Measurements from ENCODE around the gene SYNM. TPM values are rescaled to one million over a fixed set of nuclear protein-coding genes. Genes with fewer than 3 reads are reported as not detected.

Gene SYNM
- total RNA-seq, 4 donors from 2014 or later: 26.7 to 61.2 (median 45.3) TPM

GRCh38 chr15:99146661-99147060, 41.8 kb downstream of the SYNM start:
- no peak for TF ChIP-seq CTCF (IDR thresholded peaks at IDR 0.05; ENCODE audit: low read depth)

- TF ChIP-seq CTCF (IDR thresholded peaks at IDR 0.05; ENCODE audit: low read depth): no peak
These were observed 44.0 kb downstream of the SYNM start for GRCh38 chr15:99148851-99149276.

- TF ChIP-seq CTCF (IDR thresholded peaks at IDR 0.05; ENCODE audit: low read depth): no peak
These were observed 44.5 kb downstream of the SYNM start for GRCh38 chr15:99149366-99149765.

GRCh38 chr15:99151156-99151555, 46.3 kb downstream of the SYNM start:
- no peak for TF ChIP-seq CTCF (IDR thresholded peaks at IDR 0.05; ENCODE audit: low read depth)

- no peak for TF ChIP-seq CTCF (IDR thresholded peaks at IDR 0.05; ENCODE audit: low read depth)
These were observed 48.2 kb downstream of the SYNM start for GRCh38 chr15:99153026-99153535.

- TF ChIP-seq CTCF (IDR thresholded peaks at IDR 0.05; ENCODE audit: low read depth): no peak
These were observed 49.4 kb downstream of the SYNM start for GRCh38 chr15:99154271-99154670.

GRCh38 chr15:99155961-99156443, 51.1 kb downstream of the SYNM start:
- TF ChIP-seq CTCF (IDR thresholded peaks at IDR 0.05; ENCODE audit: low read depth): no peak

Data from subcutaneous adipose tissue (tissue), 4 donors.